ENCODE measurements around the gene PIGN. TPM values are rescaled to one million over a fixed set of nuclear protein-coding genes. Genes with fewer than 3 reads are reported as not detected.

Gene PIGN
- total RNA-seq, 1 experiment from 2014 or later = 30.9 TPM

GRCh38 chr18:62069556-62069955, 117.3 kb downstream of the PIGN start:
- H3K56ac ChIP-seq (ENCODE audit: insufficient read length, low read depth, low read length) = no peak overlapping the region
- H3K4ac ChIP-seq (ENCODE audit: low read depth, low read length) = no peak overlapping the region
- no peaks in the 10 kb centered on the region for H3K27me3 ChIP-seq (ENCODE audit: insufficient read depth, low read length)
- no peak for DNase-seq
- no peaks in the 10 kb centered on the region for H3K27me3 Mint-ChIP-seq (ENCODE audit: low read depth)
- no peak overlapping the region for H4K5ac ChIP-seq (ENCODE audit: insufficient read length, low read depth, low read length)
- peaks cover 0 to 2% (median 0%) of the 10 kb centered on the region in 3 experiments; a peak in 2 of 7 replicates for H3K36me3 Mint-ChIP-seq (ENCODE audit: insufficient read depth in 1 of 3, low read depth in 3 of 3)
- H3K14ac ChIP-seq (ENCODE audit: insufficient read depth, low read length) = no peak overlapping the region
- no peaks in the 10 kb centered on the region for H3K4me1 Mint-ChIP-seq
- no peak overlapping the region for H3K23ac ChIP-seq (ENCODE audit: insufficient read length, low read depth, low read length)
- no peak overlapping the region for H2BK5ac ChIP-seq (ENCODE audit: insufficient read length, low read length)
- no peak overlapping the region for H2BK12ac ChIP-seq (ENCODE audit: insufficient read length, low read depth, low read length)
- no peaks in the 10 kb centered on the region for H3K79me2 ChIP-seq (ENCODE audit: insufficient read depth, low read length)
- no peak overlapping the region for H4K91ac ChIP-seq (ENCODE audit: insufficient read length, low read depth, low read length)
- no peaks in the 10 kb centered on the region for H3K9me3 ChIP-seq (ENCODE audit: control insufficient read depth, low read depth, low read length)
- no peaks in the 10 kb centered on the region for H3K9me3 Mint-ChIP-seq
- H3K4me1 ChIP-seq (ENCODE audit: insufficient read depth, low read length) = no peaks in the 10 kb centered on the region
- no peak overlapping the region for H2AFZ ChIP-seq (ENCODE audit: low read length)
- no peaks in the 10 kb centered on the region for H4K20me1 ChIP-seq (ENCODE audit: control insufficient read depth, insufficient read depth, insufficient read length)
- H3K18ac ChIP-seq (ENCODE audit: insufficient read length, low read depth, low read length) = no peak overlapping the region
- H3K27ac Mint-ChIP-seq = no peak overlapping the region
- no peak overlapping the region for H2BK20ac ChIP-seq (ENCODE audit: low read depth, low read length, poor library complexity, severe bottlenecking)
- no peak overlapping the region for H3K27ac ChIP-seq (ENCODE audit: insufficient read length, low read depth, low read length)
- no peak overlapping the region for H2AK5ac ChIP-seq (ENCODE audit: insufficient read length, low read length)
- no peak overlapping the region for H2BK120ac ChIP-seq (ENCODE audit: low read depth, low read length, poor library complexity, severe bottlenecking)
- H3K23me2 ChIP-seq (ENCODE audit: insufficient read length, low read depth, low read length, poor library complexity, severe bottlenecking) = no peaks in the 10 kb centered on the region
- no peak overlapping the region for H3K4me3 Mint-ChIP-seq
- H4K8ac ChIP-seq (replicated peaks; ENCODE audit: insufficient read length, low read depth, low read length) = no peak overlapping the region
- no peak overlapping the region for H3K4me2 ChIP-seq (ENCODE audit: insufficient read depth, insufficient read length, low read length)
- no peak overlapping the region for H3T11ph ChIP-seq (ENCODE audit: low read length)
- TF ChIP-seq CTCF (conservative IDR thresholded peaks at IDR 0.05) = no peak
- no peaks in the 10 kb centered on the region for H3K79me1 ChIP-seq (ENCODE audit: insufficient read depth, low read depth, low read length, poor library complexity, severe bottlenecking)
- H3K9ac ChIP-seq (ENCODE audit: extremely low read depth, insufficient read length, low read length) = no peak overlapping the region
- no peak overlapping the region for H2BK15ac ChIP-seq (ENCODE audit: low read depth, low read length)
- no CpG with 5 or more reads among the region's 2 CpGs for WGBS (ENCODE audit: extremely low coverage, insufficient read length, low lambda C conversion rate)

All from H9 (cell line).